Suppressor macrophage (primary cell): Measurements from ENCODE around the gene SLC35F3.
A peak's percentile ranks its signal among the peaks of the same experiment; 100 is the strongest.

Source experiments
- DNase-seq, 4 experiments: peaks; one replicate each; pipeline ENCODE4 v3.0.0-alpha.2; 2020 to 2022

SLC35F3 gene

GRCh38 chr1:233972951-233973635, 68.6 kb downstream of the SLC35F3 start:
- DNase-seq, result peak in 1 of 4 experiments; percentile 2

DNA sequence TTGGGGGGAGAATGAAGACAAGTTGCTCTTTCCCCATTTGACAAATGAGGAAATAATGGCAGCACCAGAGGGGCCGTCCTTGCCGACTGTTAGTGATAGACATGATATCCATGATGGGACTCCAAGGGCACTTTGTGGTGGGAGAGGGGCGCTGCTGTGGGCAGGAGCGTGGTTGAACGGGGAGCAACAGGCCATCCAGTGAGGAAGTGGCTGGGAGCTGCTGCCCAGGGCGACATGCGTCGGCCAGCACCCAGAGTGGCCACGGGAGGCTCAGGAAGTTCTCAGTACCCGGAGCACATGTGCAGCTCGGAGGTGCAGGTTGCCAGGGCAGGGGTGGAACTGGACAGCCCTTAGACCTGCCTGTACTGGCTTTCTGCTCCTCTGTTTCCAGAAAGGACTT, 71.0 kb downstream of the SLC35F3 start:
- no peak for DNase-seq

GRCh38 chr1:233981042-233981675, 76.7 kb downstream of the SLC35F3 start:
- no peak for DNase-seq

GRCh38 chr1:233982827-233983518, 78.5 kb downstream of the SLC35F3 start:
- DNase-seq, result no peak

DNA sequence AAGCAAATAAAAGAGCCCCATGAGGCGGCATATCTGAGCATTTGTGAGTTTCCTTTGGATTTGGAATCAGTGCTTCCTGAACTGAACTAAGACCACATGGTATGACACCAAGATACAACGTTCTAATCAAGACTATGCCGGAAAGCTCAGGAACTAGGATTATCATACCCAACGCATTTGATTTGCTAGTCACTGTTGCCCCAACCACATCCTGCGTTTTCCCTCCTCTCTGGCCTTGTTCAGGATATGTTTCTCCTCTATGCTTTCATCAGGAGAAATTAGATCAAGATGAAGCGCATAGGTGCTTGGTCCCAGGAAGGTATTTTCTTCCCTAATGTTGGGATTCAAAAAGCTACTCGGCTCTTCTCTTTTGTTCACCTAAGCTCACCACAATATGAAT, 79.3 kb downstream of the SLC35F3 start:
- DNase-seq, result no peak

- DNase-seq, result no peak
Measured at GRCh38 chr1:233988963-233989696, 84.7 kb downstream of the SLC35F3 start.

- no peak for DNase-seq
Measured at GRCh38 chr1:233990486-233990885, 86.0 kb downstream of the SLC35F3 start.

DNA sequence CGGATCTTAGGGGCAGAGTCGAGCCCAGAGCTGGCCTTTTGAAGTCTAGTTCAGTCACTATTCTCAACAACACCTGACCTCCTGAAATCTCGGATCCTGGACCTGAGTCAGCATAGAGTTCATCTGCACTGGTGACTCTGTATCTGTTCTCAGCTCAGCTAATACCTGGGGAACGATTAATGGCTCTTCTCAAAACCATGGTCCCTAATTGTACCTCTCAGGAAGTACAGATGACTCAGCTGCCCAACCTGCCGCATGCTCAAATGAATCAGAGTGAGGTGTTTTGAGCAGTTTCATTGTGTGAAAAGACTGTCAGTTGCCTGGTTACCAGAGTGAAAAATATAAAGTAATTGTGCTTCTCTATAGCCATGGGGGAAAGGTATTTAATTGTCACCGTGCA, 89.2 kb downstream of the SLC35F3 start:
- no peak for DNase-seq

GRCh38 chr1:233994112-233994511, 89.6 kb downstream of the SLC35F3 start:
- DNase-seq, result no peak

GRCh38 chr1:233998456-233998855, 94.0 kb downstream of the SLC35F3 start:
- DNase-seq, result no peak

GRCh38 chr1:233998891-233999290, 94.4 kb downstream of the SLC35F3 start:
- no peak for DNase-seq

GRCh38 chr1:234000557-234001041, 96.1 kb downstream of the SLC35F3 start:
- DNase-seq, result no peak

DNA sequence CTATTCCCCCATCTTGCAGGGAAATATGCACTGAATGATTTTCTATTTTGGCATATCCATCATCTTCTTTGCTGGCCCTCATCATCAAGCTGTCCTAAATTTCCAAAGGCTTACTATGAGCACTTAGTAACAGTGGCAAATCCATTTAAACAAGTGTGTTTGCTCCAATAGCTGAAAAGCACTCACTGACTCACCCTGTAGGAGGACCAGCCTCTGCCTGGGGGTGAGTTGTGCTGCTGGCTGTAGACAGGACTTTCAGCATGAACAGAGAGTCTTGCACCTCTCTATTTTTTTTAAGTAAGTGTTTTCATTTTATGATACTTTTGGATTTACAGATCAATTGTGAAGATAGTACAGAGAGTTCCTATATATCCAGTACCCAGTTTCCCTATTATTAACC, 97.3 kb downstream of the SLC35F3 start:
- DNase-seq, result no peak

- no peak for DNase-seq
Measured at GRCh38 chr1:234004591-234004990, 100.1 kb downstream of the SLC35F3 start.

GRCh38 chr1:234007684-234008083, 103.2 kb downstream of the SLC35F3 start:
- no peak for DNase-seq

- no peak for DNase-seq
Measured at GRCh38 chr1:234008591-234008990, 104.1 kb downstream of the SLC35F3 start.

GRCh38 chr1:234009668-234010067, 105.2 kb downstream of the SLC35F3 start:
- no peak for DNase-seq

- no peak for DNase-seq
Measured at GRCh38 chr1:234014208-234014607, 109.7 kb downstream of the SLC35F3 start.

GRCh38 chr1:234018816-234019215, 114.3 kb downstream of the SLC35F3 start:
- DNase-seq, result no peak

- no peak for DNase-seq
Measured at GRCh38 chr1:234019387-234019786, 114.9 kb downstream of the SLC35F3 start.

GRCh38 chr1:234022302-234022701, 117.8 kb downstream of the SLC35F3 start:
- no peak for DNase-seq

DNA sequence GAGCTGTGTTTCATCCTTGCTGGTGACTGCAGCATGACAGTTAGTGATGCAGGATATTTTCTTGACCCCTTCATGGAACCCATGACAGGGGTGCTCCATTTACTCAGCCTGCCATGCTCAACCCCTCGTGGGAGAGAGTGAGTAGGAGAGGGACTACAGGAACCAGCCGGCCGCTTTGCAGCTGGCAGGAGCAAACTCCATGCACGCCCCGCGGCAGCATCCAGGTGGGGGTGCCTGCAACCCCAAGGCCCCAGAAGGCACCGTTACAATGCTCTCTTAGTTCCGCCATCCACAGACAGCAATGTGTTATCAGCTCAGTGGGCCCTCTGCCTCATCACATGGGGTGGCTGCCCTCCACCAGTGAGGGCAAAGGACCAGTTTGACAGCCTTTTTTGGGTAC, 135.1 kb downstream of the SLC35F3 start:
- DNase-seq, result no peak
